OCI-M2 (cell line): Measurements from ENCODE around the gene TRAPPC4.
"Not testable (repeated sequence)": the region's sequence is repeated elsewhere in the genome, so short reads cannot be mapped to it uniquely, and the experiment has no call there.

ENCODE experiments used
- DNase-seq: peaks from one replicate; lab custom pipeline; 2025; ENCODE audit not compliant: unreplicated experiment; lab: John Stamatoyannopoulos, UW

TRAPPC4 gene

DNA sequence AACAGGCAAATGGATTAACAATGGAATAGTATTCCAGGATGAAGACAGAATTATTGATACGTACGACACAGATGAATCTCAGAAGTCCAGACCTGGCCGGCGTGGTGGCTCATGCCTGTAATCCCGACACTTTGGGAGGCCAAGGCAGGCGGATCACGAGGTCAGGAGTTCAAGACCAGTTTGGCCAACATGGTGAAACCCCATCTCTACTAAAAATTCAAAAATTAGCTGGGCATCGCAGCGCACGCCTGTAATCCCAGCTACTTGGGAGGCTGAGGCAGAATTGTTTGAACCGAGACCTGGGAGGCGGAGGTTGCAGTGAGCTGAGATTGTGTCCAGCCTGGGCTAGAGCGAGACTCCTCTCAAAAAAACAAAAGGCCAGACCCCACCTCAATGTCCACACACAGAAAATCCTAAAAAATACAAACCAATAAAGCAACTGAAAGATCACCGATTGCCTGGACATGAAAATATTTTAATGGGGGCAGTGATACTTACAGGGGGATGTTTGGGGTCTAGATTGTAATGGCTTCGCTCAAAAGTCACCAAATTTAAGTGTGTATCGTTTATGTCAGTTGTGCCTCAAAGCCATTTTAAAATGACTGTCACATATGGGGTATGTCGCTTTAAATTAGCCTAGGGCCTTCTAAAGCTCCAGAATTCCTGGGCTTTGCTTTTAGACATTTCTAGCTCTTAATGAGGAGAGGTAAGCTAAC is 4.2 kb upstream of the TRAPPC4 start:
- no peak for DNase-seq

DNA sequence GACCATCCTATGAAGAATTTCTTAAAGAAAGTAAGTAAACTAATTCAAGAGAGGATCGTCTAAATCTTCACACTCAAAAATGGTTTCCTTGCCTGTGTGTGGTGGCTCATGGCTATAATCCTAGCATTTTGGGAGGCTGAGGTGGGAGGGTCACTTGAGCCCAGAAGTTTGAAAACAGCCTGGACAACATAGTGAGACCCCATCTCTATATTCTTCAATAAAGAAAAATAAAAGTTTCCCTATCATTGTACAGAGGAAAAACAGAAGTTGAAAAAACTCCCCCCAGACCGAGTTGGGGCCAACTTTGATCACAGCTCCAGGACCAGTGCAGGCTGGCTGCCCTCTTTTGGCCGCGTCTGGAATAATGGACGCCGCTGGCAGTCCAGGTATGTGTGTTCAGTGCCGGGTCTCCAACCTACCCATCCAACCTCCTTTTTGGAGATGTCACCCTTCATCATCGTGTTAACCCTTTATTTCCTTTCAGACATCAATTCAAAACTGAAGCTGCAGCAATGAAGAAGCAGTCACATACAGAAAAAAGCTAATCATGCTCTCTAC is 3.4 kb upstream of the TRAPPC4 start:
- DNase-seq, result no peak

DNA sequence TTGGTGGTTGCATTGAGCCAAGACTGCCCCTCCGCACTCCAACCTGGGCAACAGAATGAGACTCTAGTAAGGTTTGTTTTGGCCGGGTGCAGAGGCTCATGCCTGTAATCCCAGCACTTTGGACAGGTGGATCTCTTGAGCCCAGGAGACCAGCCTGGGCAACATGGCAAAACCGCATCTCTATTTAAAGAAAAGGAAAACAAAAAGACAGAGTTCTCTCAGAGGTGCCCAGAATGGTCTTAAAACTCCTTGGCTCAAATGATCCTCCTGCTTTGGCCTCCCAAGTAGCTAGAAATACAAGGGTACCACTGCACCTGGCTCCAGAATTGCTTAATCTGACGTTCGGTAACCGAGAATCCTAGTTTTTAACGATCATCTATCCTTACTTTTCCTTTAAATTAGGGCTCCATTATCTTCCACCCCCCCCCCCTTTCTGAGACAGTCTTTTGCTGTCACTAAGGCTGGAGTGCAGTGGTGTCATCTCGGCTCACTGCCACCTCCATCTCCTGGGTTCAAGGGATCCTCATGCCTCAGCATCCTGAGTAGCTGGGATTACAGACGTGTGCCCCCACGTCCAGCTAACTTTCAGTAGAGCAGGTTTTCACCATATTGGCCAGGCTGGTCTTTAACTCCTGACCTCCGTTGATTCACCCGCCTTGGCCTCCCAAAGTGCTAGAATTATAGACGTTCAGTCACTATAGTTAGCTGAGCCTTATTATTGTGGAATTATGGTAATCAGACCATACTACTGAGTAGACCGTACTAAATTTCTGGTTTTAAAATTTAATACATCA is 2.2 kb upstream of the TRAPPC4 start:
- no peak for DNase-seq

DNA sequence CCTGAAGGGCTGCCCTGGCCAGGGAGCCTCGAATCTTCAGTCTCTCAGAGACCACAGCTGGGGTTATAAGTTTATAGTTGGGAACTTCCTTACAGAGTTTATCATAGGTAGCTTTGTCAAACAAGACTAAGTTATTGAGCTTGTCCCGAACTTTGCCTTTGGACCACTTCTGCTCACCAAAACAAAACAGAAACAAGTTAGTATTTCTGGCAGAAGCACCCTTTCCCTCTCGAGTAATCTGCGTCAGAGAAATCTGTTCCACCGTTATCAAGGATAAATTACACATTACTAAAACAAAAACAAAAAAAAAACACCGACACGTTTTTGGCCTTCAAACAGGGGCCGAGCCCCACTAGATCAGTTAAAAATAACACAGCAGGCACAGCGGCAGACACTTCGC is 1.2 kb upstream of the TRAPPC4 start:
- DNase-seq, result not testable (repeated sequence)

DNA sequence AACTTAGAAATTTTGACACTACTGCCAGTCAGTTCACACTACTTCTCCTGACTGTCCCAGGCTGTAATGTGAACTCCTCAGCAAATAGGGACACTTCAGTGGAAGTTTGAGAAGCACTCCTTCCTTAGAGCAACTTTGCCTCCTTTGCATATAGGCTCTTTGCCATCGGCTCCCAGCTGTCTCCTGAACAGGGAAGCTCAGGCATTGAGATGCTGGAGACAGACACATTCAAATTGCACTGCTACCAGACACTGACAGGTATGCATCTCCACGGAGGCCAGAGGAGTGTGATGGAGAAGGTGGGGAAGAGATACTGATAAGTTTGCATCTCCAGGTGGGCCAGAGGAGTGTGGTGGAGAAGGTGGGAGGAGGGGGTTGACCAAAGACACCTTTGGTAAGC is 1.4 kb downstream of the TRAPPC4 start:
- no peak for DNase-seq

DNA sequence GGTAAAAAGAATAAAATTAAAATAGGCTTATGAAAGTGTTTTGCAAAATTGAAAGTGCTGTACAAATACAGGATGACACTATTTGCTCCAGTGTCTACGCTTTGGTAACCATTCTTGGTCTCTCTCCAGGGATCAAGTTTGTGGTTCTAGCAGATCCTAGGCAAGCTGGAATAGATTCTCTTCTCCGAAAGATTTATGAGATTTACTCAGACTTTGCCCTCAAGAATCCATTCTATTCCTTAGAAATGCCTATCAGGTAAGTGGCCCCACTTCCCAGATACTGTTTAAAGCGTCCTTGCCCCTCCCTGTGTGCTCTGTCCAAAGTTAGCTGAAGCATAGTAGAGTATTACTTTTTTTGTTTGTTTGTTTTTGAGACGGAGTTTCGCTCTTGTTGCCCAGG is 3.1 kb downstream of the TRAPPC4 start:
- DNase-seq, result no peak

DNA sequence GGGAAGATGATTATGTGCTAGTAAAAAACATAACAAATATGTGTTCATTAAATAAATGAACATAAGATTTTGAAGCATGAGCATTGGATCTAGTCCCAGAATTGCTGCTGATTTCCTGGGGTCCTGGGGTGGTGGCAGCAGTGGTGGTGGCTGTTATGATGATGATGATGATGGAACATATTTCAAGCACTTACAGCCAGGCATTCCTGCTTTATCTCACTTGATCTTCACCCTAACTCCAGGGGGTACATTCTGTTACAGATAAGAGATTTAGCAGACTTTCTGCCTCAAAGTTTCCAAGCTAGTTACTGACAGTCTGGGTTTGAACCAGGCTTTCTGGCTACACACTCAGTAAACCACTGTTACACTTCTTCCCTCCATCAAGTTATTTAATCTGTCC is 5.2 kb downstream of the TRAPPC4 start:
- no peak for DNase-seq

DNA sequence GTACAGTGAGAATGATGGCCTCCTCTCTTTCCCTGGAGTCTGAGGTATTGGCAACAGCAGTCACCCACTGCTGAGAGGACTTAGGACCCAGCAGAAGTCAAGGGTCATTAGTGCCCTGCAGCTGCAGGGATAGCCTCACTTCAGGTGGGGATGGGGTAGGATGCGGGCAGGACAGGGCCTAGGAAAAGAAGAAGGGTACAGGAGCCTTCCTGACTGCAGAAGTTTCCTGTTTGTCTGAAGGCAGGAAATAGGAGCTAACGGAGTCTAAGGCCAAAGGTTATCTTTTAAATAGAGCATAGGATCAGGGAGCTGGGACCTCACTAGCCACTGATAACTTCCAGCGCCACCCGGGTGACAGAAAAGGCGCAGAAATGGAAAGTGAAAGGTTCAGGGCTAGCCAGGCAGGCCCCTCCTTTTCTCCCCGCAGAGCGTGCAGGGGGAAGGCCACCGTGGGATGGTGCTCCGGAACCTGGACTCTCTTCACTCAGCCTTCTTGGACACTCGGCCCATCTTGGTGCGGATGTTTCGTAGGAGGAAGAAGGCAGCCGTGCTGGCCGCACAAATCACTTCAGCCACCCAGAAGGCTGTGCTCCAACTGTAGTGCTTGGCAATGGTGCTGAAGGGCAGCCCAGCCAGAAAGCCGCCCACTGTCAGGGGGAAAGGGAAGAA is 6.0 kb downstream of the TRAPPC4 start:
- no peak for DNase-seq

DNA sequence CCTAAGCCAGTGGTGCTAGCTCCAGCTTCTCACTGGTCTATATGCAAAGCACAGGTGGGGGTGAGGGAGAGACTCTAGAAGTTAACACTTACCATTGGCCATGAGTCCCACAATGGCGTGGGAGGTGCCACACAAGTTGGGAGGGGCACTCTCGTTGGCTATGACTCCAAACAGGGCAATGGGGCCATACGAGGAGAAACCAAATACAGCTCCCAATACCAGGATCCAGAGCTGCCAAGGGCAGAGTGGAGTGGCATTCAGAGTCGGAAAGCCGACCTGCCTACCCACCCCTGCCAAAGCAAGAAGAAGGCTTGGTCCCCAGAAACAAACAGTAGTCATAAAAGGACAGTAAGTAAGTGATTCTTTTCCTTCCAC is 6.5 kb downstream of the TRAPPC4 start:
- no peak for DNase-seq

DNA sequence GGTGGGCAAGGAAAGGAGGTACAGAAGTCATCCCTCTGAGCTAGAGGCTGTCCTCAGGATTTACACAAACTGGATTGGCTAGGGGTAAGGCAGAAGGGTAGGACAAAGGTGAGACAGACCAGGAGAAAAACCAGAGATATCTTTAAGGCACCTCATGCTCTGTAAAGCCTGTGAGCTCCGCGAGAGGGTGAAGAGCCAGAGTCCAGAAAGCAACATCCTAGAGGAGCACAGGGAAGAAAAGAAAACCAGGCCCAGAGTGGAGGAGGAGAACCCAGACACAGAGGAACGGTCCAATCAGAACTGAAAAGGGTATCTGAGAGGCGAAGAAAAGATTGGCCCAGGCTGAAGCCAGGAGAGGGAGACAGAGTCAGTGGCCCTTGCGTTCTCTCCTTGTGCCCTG is 7.0 kb downstream of the TRAPPC4 start:
- no peak for DNase-seq

DNA sequence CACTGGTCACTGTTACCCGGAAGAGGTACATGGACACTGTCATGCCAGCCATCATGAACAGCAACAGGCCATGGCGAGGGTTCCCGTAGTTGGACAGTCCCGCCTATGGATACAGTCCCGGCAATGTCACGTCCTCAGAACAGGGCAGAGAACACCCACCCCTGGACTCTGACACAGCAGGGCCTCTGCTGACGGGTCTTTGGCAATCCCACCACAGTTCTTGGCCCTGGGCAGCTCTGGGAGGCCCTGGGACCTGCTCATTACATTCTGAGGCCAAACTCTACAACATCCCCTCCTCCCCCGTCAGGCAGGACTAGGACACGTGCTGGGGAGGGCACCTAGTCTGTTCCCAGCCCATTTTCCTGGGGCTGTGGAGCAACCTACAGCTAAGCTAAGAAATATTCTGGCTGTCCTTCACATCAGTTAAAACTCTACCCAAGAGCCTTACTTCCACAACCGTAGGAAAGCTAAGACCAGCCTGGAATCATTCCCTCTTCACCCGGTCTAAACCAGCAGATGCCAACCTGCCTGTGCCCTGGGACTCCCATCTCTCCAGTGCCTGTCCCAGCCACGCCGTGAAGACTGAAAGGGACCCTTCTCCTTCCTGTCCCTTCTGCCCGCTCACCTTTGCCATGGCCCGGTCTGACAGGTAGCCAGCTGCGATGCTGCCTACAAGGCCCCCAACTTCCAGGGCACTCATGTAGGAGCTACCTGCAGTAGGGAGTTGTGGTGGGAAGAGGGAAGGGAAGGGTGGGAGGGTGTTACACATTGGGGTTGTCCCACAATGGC is 7.6 kb downstream of the TRAPPC4 start:
- DNase-seq, result no peak

DNA sequence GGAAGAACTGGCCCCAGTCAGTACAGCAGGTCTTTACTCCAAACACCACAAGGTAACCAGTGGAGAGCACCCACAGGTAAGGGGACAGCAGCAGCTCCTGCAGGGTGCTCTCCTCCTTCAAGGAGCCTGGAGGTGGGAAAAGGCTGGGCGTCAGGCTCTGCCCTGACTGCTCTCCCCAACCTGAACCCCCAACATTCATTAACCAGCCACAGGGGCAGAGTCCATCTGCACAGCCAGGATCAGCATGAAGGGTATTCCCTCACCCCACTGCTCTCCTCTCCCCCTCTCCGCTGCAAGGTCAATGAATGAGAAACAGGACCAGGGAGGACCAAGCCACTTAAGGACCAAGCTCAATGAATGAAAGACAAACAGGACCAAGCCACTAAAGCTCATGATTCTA is 8.4 kb downstream of the TRAPPC4 start:
- no peak for DNase-seq

DNA sequence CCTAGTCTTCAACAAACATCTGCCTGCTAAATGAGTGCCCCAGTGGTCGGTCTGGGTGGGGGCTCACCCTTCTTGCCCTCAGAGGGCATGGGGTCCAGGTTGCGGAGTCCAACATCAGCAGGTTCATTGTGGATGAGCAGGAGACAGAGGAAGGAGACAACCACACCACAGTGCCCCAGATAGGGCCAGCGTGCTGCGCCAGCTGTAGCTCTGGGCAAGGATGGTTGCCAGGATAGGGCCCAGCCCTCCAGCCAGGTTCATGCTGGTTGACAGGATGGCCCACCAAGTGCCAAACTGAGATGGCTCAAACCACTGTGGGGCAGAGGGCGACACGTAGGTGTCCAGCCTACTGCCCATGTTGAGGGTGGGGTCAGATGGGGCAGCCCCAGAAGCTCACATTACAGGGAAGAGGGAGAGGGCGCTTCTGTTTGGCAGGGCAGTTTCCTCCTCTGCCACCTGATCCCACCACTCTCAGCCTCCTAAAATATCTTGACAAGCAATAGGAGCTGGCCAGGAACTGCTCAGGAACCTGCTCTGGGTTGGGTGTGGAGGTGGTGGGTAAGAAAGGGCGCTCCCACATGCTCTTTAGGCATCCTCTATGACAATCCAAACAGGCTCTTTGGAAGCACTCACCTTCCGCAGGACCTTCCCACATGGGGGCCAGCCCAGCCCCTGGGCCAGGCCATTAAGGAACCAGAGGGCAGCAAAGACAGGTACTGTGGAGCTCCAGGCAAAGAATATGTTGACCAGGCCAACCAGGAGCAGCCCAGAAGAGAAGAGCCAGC is 9.2 kb downstream of the TRAPPC4 start:
- DNase-seq, result no peak

DNA sequence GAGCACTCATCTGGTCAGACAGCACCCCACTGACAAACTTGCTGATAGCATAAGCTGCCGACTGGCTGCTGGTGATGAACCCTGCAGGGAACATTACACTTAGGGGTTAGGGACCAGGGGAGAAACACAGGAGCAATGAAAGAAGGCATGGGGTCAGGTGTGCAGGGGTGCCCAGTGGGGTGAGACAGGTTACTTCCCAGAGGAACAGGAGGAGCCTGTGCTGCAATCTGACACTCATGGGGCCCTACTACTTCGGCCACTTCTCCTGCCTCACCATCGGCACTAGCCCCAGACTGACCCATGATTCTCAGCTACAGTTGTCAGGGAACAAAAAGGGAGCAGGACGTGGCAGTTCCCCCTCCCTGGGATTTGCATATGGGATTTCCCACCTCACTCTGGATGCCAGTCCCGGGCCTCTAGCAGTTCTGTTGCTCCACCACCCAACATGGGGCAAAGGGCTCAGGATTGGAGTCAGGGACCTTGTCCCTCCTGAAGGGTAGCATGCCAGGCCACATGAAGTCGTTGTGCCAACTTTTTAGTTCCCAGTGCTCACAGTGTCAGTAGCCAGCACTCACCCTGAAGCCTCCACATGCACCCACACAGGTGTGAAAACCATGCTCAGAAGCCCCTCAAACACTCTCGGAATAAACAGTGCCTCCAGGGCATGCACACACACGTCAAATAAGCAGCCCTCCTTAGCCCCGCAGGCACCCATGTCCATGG is 9.9 kb downstream of the TRAPPC4 start:
- DNase-seq, result no peak

DNA sequence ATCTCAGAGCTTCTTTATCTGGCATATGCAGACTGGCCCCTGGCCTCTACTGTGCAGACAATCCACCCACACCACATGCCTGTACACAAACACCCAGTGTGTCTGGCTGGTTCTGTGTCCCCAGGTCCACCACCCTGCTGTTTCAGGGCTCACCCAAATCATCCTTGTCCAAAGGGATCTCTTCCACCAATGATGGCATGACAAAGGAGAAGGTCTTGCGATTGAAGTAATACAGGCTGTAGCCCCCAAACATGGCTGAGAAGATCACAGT is 10.4 kb downstream of the TRAPPC4 start:
- DNase-seq, result no peak

DNA sequence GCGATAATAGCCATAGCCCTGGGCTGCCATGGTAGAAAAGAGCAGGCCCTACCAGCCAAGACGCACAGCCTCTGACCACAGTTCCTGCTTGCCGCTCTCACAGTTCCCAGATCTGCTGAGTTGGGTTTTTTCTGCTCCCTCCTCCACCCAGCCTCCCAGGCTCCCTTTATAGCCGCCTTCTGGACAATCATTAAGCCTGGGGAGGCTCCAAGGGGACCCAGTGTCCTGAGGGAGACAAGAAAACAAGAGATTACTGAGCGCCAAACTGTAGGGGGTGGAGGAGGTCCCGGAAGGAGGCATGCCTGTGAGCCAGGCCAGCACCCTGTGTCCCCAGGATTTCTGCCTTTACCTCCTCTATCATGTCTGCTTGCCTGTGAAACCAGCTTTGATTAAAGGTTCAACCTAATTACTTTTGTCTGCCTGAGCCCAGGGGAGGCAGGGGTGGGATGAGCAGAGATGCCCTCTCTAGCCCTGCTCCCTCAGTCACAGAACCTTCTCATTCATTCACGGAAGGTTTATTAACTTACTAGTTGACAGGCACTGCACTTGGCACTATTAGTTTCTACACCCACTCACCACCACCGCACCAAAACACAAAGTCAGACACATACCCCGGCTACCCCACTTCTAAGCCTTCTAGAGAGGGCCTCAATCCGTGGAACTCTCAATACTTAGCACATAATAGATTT is 10.9 kb downstream of the TRAPPC4 start:
- no peak for DNase-seq

DNA sequence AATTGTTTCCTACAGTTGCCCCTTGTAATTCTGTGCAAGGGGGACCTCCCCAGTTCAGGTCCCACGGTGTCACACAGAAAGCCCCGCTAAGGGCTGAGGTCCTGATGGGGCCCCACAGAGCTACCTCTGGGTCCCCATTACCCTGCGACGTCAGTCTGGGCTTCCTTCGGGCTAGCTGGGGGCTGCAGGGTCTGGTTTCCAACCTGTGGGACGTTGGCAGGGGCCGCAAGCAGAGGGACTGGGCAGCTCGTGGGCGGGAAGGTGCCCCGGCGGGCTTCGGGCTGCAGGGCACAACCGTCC is 11.4 kb downstream of the TRAPPC4 start:
- DNase-seq, result no peak

DNA sequence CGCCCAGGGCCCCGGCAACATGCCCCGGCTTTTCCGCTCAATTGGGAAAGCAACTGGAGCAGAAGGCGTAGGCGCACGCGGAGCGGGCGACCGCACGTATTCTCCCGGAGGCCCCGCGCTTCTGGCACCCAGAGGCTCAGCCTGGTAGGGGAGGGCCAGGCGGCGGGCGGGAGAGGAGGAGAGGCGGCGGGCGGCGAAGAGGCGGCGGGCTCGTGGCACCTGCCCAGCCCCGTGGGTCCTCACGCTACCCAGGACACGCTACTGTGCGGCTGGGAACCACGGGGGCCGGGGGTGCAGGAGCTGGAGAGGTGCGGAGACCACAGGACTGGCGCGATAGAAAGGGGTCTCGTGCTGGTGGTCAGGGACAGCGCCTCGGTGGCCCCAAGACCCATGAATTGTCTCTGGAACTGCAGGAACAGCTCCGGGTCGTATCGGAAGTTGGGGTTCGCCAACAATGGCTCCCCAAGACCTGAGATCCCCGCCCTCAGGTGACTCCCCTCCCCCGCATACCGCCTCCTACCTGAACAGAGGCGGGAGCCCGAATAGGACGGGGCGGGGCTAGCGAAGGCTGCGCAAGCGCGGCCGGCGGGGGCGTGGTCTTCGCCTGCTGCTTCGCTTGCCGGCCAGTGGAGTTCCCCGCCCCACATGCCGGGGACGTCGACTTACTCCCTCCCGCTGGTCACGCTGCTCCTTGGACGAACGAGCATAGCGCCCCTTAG is 11.9 kb downstream of the TRAPPC4 start, which contains the start of gene SLC37A4:
Gene SLC37A4, minus strand, starts transcription at position 549 of the 719 bp plus-strand sequence.
- DNase-seq, result peak; percentile 82

DNA sequence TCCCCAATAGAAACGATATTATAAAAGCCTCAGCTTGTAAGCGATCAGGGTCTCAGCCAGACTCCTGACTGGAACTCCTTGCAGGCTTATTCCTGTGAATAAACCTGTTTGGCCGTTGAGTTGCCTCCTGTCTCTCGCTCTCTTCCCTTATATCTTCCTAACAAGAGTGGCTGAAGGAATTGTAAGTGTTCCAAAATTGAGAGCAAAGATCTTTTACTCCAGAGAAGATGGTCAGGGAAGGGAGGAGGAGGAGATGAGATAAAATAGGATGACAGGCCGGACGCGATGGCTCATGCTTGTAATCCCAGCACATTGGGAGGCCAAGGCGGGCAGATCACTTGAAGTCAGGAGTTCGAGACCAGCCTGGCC is 13.3 kb downstream of the TRAPPC4 start:
- DNase-seq, result no peak
